Renal cortex interstitium (tissue), 11 donors: ENCODE data around the gene RASSF6. TPM values are rescaled to one million over a fixed set of nuclear protein-coding genes. Genes with fewer than 3 reads are reported as not detected.

Experiments
- DNase-seq, 11 donors: peaks; one replicate each; pipeline ENCODE4 v3.0.0-alpha.2; 2013; ENCODE audit warnings: low read depth in 9 of 11, low spot score in 4 of 11; ENCODE audit errors: extremely low read depth in 1 of 11
- polyA plus RNA-seq, 3 donors: library from polyadenylated mRNA; unstranded; fragments of 120-200 nt; gene quantifications; one replicate each; pipeline ENCODE4 v1.2.1, GENCODE V29; 2013; ENCODE audit not compliant: insufficient read length in 3 of 3

RASSF6 gene
- polyA plus RNA-seq, 3 donors, result 4.7 to 9.2 (median 7.0) TPM

- no peak for DNase-seq
Observed at GRCh38 chr4:73527196-73527595, 93.0 kb downstream of the RASSF6 start.

GRCh38 chr4:73525611-73526010, 94.6 kb downstream of the RASSF6 start:
- no peak for DNase-seq

- no peak for DNase-seq
Observed at GRCh38 chr4:73523126-73523525, 97.1 kb downstream of the RASSF6 start.

Other genes with a start within 250 kb of the RASSF6 start
- gene ALB, start 216.1 kb downstream of the RASSF6 start, polyA plus RNA-seq, result 10 to 100 TPM in 1 of 3 donors, 1 to 10 TPM in 2; 2.3 to 62.3 (median 2.9) TPM
- 1,000 to 10,000 TPM in 2 of 3 donors, 100 to 1,000 TPM in 1; 431 to 1,636 (median 1,323) TPM for gene AFP, start 184.2 kb downstream of the RASSF6 start, polyA plus RNA-seq
- gene AFM, start 138.7 kb downstream of the RASSF6 start, polyA plus RNA-seq, result 10 to 100 TPM; 10.8 to 18.5 (median 13.9) TPM
- 1 to 10 TPM in 2 of 3 donors, under 1 TPM in 1; 0.57 to 4.3 (median 1.4) TPM for gene CXCL8, start 120.1 kb upstream of the RASSF6 start, polyA plus RNA-seq
- under 1 TPM; 0.12 to 0.14 (median 0.13) TPM for gene CXCL6, start 216.2 kb upstream of the RASSF6 start, polyA plus RNA-seq
- gene PF4V1, start 232.9 kb upstream of the RASSF6 start, polyA plus RNA-seq, result under 1 TPM in 2 of 3 donors, not detected in 1; 0.49 to 0.57 TPM
- under 1 TPM; 0.27 to 0.89 (median 0.55) TPM for gene CXCL1, start 249.0 kb upstream of the RASSF6 start, polyA plus RNA-seq